Astrocyte of the spinal cord (primary cell): Measurements from ENCODE around the gene GABRG3.

Experiments
- DNase-seq: peaks from one replicate; pipeline ENCODE4 v3.0.0; 2011; ENCODE audit warnings: low read depth, low spot score
- H3K4me3 ChIP-seq: 2 replicates; pipeline ENCODE4 v1.5.1; 2011; ENCODE audit warnings: low read depth, mild to moderate bottlenecking, low read length, moderate library complexity
- CTCF ChIP-seq: IDR thresholded peaks from 2 replicates; pipeline ENCODE4 v1.5.1; 2012; ENCODE audit warnings: low read depth, mild to moderate bottlenecking, low read length, inconsistent platforms
- in situ Hi-C: cut with HindIII; loops from 2 replicates; pipeline ENCODE4 v1.10.0; 2017; ENCODE audit warnings: low sequenced_read_pairs

Gene GABRG3

GRCh38 chr15:27408428-27408827 is 437.4 kb downstream of the GABRG3 start:
- H3K4me3 ChIP-seq = no peak overlapping the region
- no peak for TF ChIP-seq CTCF
- in situ Hi-C loops = no loop called here
- no peak for DNase-seq

- in situ Hi-C loops = no loop called here
- H3K4me3 ChIP-seq = no peak overlapping the region
- TF ChIP-seq CTCF = no peak
- DNase-seq = peak; percentile 82
Observed at GRCh38 chr15:27410996-27411605, 440.1 kb downstream of the GABRG3 start.

GRCh38 chr15:27412415-27412814 is 441.4 kb downstream of the GABRG3 start:
- TF ChIP-seq CTCF = no peak
- in situ Hi-C loops = no loop called here
- DNase-seq = peak; percentile 23
- no peak overlapping the region for H3K4me3 ChIP-seq

- no peak for TF ChIP-seq CTCF
- no peak overlapping the region for H3K4me3 ChIP-seq
- in situ Hi-C loops = no loop called here
- peak; percentile 58 for DNase-seq
Observed at GRCh38 chr15:27414168-27414870, 443.3 kb downstream of the GABRG3 start.

- TF ChIP-seq CTCF = no peak
- in situ Hi-C loops = no loop called here
- peak; percentile 26 for DNase-seq
- no peak overlapping the region for H3K4me3 ChIP-seq
Observed at GRCh38 chr15:27418726-27419125, 447.7 kb downstream of the GABRG3 start.

- DNase-seq = no peak
- in situ Hi-C loops = no loop called here
- H3K4me3 ChIP-seq = no peak overlapping the region
- no peak for TF ChIP-seq CTCF
Observed at GRCh38 chr15:27422997-27423396, 452.0 kb downstream of the GABRG3 start.
